Measurements from ENCODE around the gene RDH13.

DNA sequence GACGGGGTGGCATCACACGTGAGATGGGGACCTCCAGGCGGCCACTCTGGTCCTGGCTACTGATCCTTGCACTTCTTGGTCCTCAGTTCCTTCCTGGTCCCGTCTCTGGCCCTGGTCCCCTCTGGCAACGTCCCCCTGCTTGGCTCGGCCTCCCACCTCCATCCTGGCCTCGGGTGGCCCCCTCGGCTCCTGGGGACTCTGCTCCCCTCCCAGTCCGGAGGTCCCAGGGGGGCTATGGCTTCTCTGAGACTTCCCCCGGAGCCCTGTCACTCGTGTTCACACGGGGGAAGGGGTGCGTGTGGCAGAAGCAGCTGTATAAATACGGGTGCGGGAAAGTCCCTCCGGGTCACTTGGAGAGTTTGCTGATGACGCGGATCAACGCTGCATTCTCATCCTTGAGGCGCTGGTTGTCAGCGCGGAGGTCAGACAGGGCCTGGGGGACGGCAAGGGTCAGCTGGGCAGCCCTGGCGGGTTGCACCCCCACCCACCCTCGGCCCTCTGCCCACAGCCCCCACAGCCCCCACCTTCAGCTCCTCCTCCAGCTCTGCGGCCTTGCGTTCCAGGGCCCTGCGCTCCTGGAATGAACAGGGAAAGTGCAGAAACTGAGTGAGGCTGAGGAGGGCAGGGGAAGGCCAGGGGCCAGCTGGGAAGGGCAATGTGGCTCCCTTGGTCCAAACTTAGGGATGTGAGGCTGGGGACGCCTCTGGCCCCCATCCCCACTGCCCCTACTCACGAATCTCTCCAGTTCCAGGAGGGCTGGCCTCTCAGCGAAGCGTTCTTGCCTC lies 28.4 kb upstream of the RDH13 start:
- TF ChIP-seq, protein P1, sequence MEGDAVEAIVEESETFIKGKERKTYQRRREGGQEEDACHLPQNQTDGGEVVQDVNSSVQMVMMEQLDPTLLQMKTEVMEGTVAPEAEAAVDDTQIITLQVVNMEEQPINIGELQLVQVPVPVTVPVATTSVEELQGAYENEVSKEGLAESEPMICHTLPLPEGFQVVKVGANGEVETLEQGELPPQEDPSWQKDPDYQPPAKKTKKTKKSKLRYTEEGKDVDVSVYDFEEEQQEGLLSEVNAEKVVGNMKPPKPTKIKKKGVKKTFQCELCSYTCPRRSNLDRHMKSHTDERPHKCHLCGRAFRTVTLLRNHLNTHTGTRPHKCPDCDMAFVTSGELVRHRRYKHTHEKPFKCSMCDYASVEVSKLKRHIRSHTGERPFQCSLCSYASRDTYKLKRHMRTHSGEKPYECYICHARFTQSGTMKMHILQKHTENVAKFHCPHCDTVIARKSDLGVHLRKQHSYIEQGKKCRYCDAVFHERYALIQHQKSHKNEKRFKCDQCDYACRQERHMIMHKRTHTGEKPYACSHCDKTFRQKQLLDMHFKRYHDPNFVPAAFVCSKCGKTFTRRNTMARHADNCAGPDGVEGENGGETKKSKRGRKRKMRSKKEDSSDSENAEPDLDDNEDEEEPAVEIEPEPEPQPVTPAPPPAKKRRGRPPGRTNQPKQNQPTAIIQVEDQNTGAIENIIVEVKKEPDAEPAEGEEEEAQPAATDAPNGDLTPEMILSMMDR (IDR thresholded peaks at IDR 0.05): no peak
- no peak for TF ChIP-seq ZFX (IDR thresholded peaks at IDR 0.05; ENCODE audit: borderline replicate concordance)
